RWPE1 (cell line): ENCODE data around the gene NCAM1.

Experiments
- CTCF ChIA-PET: fragments of 350-600 bp; sonication (Branson Sonifier 250); formaldehyde crosslinking; extraction: SDS; loops from one replicate; lab custom pipeline; 2021; lab: Yijun Ruan, JAX
- POLR2A ChIA-PET: fragments of 400-600 bp; formaldehyde crosslinking; extraction: SDS; loops from one replicate; lab custom pipeline; 2020; ENCODE audit warnings: antibody characterized with exemption; ENCODE audit not compliant: low non-redundant PET; lab: Yijun Ruan, JAX
- DNase-seq: peaks from one replicate; pipeline ENCODE4 v3.0.0; 2012; ENCODE audit warnings: low spot score
- H3K27ac ChIP-seq: fragments of 450-650 bp; 2 replicates; pipeline ENCODE4 v1.5.1; 2017
- CTCF ChIP-seq: fragments of 450-650 bp; conservative IDR thresholded peaks from 2 replicates; pipeline ENCODE4 v1.5.1; 2017; ENCODE audit warnings: low read depth, mild to moderate bottlenecking

The NCAM1 gene

GRCh38 chr11:113314389-113315301 lies 353.4 kb downstream of the NCAM1 start, which contains the start of gene TTC12:
TSS of gene TTC12 (plus strand) at chr11:113314583. CDS start at chr11:113316258, 1,675 bp downstream.
- no peak for TF ChIP-seq CTCF
- ChIA-PET POLR2A (no interaction called here), CTCF (interaction anchor here (0.5 to 0.7 kb wide), 3 partner anchors 180 to 902 kb away, joined by 3 to 4 read pairs (median 3); no protein-coding TSS in a partner anchor)
- peak; percentile 91 for DNase-seq
- H3K27ac ChIP-seq = peak within 1 kb of the TSS; percentile 82

GRCh38 chr11:113315811-113316210 lies 354.6 kb downstream of the NCAM1 start:
- CTCF ChIA-PET = no interaction called here

GRCh38 chr11:113316256-113316655 lies 355.0 kb downstream of the NCAM1 start:
- CTCF ChIA-PET = no interaction called here
- POLR2A ChIA-PET = no interaction called here
- TF ChIP-seq CTCF = no peak
- peak; percentile 21 for DNase-seq
- no peak overlapping the region for H3K27ac ChIP-seq

More at GRCh38 chr11:113315811-113316210, 354.6 kb downstream of the NCAM1 start:
- TF ChIP-seq CTCF = no peak
- POLR2A ChIA-PET = no interaction called here
- H3K27ac ChIP-seq = no peak overlapping the region
- DNase-seq = no peak

GRCh38 chr11:113317339-113317738 lies 356.1 kb downstream of the NCAM1 start:
- H3K27ac ChIP-seq = no peak overlapping the region
- no peak for DNase-seq
- CTCF ChIA-PET = interaction anchor here (0.7 kb wide), 1 partner anchor 238 kb away, joined by 3 read pairs; no protein-coding TSS in a partner anchor
- POLR2A ChIA-PET = no interaction called here
- no peak for TF ChIP-seq CTCF

GRCh38 chr11:113319085-113319484 lies 357.9 kb downstream of the NCAM1 start:
- H3K27ac ChIP-seq = no peak overlapping the region
- TF ChIP-seq CTCF = no peak
- no peak for DNase-seq
- CTCF ChIA-PET = no interaction called here
- POLR2A ChIA-PET = no interaction called here

GRCh38 chr11:113322158-113322557 lies 360.9 kb downstream of the NCAM1 start:
- CTCF ChIA-PET = no interaction called here
- no peak overlapping the region for H3K27ac ChIP-seq
- TF ChIP-seq CTCF = no peak
- POLR2A ChIA-PET = no interaction called here
- no peak for DNase-seq
